ENCODE measurements around the gene RNF222.

GRCh38 chr17:8408371-8408770 is 10.7 kb upstream of the RNF222 start:
- TF ChIP-seq, protein P1, sequence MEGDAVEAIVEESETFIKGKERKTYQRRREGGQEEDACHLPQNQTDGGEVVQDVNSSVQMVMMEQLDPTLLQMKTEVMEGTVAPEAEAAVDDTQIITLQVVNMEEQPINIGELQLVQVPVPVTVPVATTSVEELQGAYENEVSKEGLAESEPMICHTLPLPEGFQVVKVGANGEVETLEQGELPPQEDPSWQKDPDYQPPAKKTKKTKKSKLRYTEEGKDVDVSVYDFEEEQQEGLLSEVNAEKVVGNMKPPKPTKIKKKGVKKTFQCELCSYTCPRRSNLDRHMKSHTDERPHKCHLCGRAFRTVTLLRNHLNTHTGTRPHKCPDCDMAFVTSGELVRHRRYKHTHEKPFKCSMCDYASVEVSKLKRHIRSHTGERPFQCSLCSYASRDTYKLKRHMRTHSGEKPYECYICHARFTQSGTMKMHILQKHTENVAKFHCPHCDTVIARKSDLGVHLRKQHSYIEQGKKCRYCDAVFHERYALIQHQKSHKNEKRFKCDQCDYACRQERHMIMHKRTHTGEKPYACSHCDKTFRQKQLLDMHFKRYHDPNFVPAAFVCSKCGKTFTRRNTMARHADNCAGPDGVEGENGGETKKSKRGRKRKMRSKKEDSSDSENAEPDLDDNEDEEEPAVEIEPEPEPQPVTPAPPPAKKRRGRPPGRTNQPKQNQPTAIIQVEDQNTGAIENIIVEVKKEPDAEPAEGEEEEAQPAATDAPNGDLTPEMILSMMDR (IDR thresholded peaks at IDR 0.05), result no peak
- TF ChIP-seq TAF1 (IDR thresholded peaks at IDR 0.05; ENCODE audit: borderline replicate concordance, low read depth, low read length), result no peak
- no peak for TF ChIP-seq RFX5 (IDR thresholded peaks at IDR 0.05; ENCODE audit: low read length)
- no peak for TF ChIP-seq EP300 (IDR thresholded peaks at IDR 0.05; ENCODE audit: borderline replicate concordance in 1 of 2, low read depth in 1 of 2, low read length in 1 of 2)
- TF ChIP-seq FOXJ3 (CRISPR knock-in tag; IDR thresholded peaks at IDR 0.05), result no peak
- TF ChIP-seq JUND (IDR thresholded peaks at IDR 0.05), result no peak
- TF ChIP-seq SMC3 (IDR thresholded peaks at IDR 0.05; ENCODE audit: low read depth, low read length), result no peak
- no peak for TF ChIP-seq CHD2 (IDR thresholded peaks at IDR 0.05; ENCODE audit: low read length, partially characterized antibody)
- no peak for TF ChIP-seq POLR2AphosphoS5 (IDR thresholded peaks at IDR 0.05; ENCODE audit: low read depth, low read length)
- TF ChIP-seq, protein P2, sequence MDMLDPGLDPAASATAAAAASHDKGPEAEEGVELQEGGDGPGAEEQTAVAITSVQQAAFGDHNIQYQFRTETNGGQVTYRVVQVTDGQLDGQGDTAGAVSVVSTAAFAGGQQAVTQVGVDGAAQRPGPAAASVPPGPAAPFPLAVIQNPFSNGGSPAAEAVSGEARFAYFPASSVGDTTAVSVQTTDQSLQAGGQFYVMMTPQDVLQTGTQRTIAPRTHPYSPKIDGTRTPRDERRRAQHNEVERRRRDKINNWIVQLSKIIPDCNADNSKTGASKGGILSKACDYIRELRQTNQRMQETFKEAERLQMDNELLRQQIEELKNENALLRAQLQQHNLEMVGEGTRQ (IDR thresholded peaks at IDR 0.05; ENCODE audit: borderline replicate concordance, low read depth, low read length), result no peak
- TF ChIP-seq REST (IDR thresholded peaks at IDR 0.05; ENCODE audit: low read depth, low read length), result no peak
- no peak for TF ChIP-seq SIN3A (IDR thresholded peaks at IDR 0.05; ENCODE audit: borderline replicate concordance, low read depth, low read length)
- TF ChIP-seq IRF3 (IDR thresholded peaks at IDR 0.05; ENCODE audit: low read depth, low read length), result no peak
- no peak for TF ChIP-seq ZBTB33 (IDR thresholded peaks at IDR 0.05; ENCODE audit: borderline replicate concordance, low read depth)

Measured in SK-N-SH (cell line).